Activated CD8-positive, alpha-beta T cell treated with anti-CD3 and anti-CD28 coated beads for 36 hours (primary cell): ENCODE data around the gene HOTAIR. TPM values are rescaled to one million over a fixed set of nuclear protein-coding genes. Genes with fewer than 3 reads are reported as not detected.
A peak's percentile ranks its signal among the peaks of the same experiment; 100 is the strongest.

ENCODE experiments used
- ATAC-seq: fragments of 200-7000 bp; cut with Tn5 transposase; one replicate; pipeline ENCODE4 v1.10.0; 2021; ENCODE audit warnings: mild to moderate bottlenecking, moderate library complexity
- CTCF ChIA-PET: fragments of 350-600 bp; sonication (Branson Sonifier 250); formaldehyde crosslinking; loops from one replicate; lab custom pipeline; 2021; ENCODE audit warnings: antibody characterized with exemption; lab: Charles Lee
- POLR2A ChIA-PET: fragments of 350-600 bp; sonication (Branson Sonifier 250); formaldehyde crosslinking; loops from one replicate; lab custom pipeline; 2021; ENCODE audit warnings: antibody characterized with exemption; lab: Charles Lee
- DNase-seq: peaks from one replicate; pipeline ENCODE4 v3.0.0-alpha.2; 2020
- H3K27ac Mint-ChIP-seq: one replicate; pipeline ENCODE4 v1.8.0; 2021; ENCODE audit warnings: mild to moderate bottlenecking, mixed read lengths
- H3K27me3 Mint-ChIP-seq: one replicate; pipeline ENCODE4 v1.8.0; 2021; ENCODE audit warnings: mixed read lengths
- H3K36me3 Mint-ChIP-seq: one replicate; pipeline ENCODE4 v1.8.0; 2021; ENCODE audit warnings: low read depth, mixed read lengths
- H3K4me1 Mint-ChIP-seq: one replicate; pipeline ENCODE4 v1.8.0; 2021; ENCODE audit warnings: low read depth, mixed read lengths
- H3K4me3 Mint-ChIP-seq: one replicate; pipeline ENCODE4 v1.8.0; 2021; ENCODE audit warnings: mild to moderate bottlenecking, moderate library complexity, mixed read lengths
- H3K9me3 Mint-ChIP-seq: one replicate; pipeline ENCODE4 v1.8.0; 2021; ENCODE audit warnings: mixed read lengths
- CTCF ChIP-seq: fragments of 200-600 bp; IDR thresholded peaks from one replicate; pipeline ENCODE4 v1.8.0; 2022; ENCODE audit warnings: antibody characterized with exemption, mild to moderate bottlenecking
- intact Hi-C: fragments of 100-400 bp; cut with micrococcal nuclease; formaldehyde crosslinking; loops from one replicate; pipeline ENCODE4 v1.10.0; 2022
- total RNA-seq, 2 experiments: library from RNA; stranded (reverse); gene quantifications; one replicate each; pipeline ENCODE4 v1.2.3, GENCODE V29; 2021

The HOTAIR gene
- total RNA-seq, 2 experiments from 2014 or later = not detected

- CTCF ChIA-PET = interaction anchor here (0.7 to 5.8 kb wide), 14 partner anchors 9 to 243 kb away, joined by 3 to 58 read pairs (median 4); partner anchors contain the start of gene HOXC9
- TF ChIP-seq CTCF = peak; percentile 44
- POLR2A ChIA-PET = no interaction called here
- H3K4me1 Mint-ChIP-seq = peaks cover 38% of the 10 kb centered on the region
- intact Hi-C loops = loop anchor here (5.0 kb wide), 2 partner anchors 32 to 38 kb away; partner anchors contain the start of gene HOXC6
- H3K4me3 Mint-ChIP-seq = no peak overlapping the region
- H3K36me3 Mint-ChIP-seq = peaks cover 2% of the 10 kb centered on the region
- no peak for ATAC-seq
- H3K27me3 Mint-ChIP-seq = peaks cover 93% of the 10 kb centered on the region
- no peaks in the 10 kb centered on the region for H3K9me3 Mint-ChIP-seq
- DNase-seq = peak; percentile 62
- H3K27ac Mint-ChIP-seq = no peak overlapping the region
Measured at GRCh38 chr12:53989227-53990113, 14.7 kb upstream of the HOTAIR start.

GRCh38 chr12:53988541-53989226 is 13.9 kb upstream of the HOTAIR start:
- intact Hi-C loops = loop anchor here (5.0 kb wide), 1 partner anchor 39 kb away; the partner anchor contains the start of gene HOXC6
- H3K27ac Mint-ChIP-seq = no peak overlapping the region
- CTCF ChIA-PET = interaction anchor here (0.8 to 5.8 kb wide), 18 partner anchors 11 to 243 kb away, joined by 3 to 58 read pairs (median 4); partner anchors contain the start of genes HOXC5, HOXC8 and HOXC9
- TF ChIP-seq CTCF = no peak
- no peaks in the 10 kb centered on the region for H3K9me3 Mint-ChIP-seq
- H3K4me3 Mint-ChIP-seq = no peak overlapping the region
- ATAC-seq (no peak), DNase-seq (no peak)
- H3K4me1 Mint-ChIP-seq = peaks cover 33% of the 10 kb centered on the region
- no peaks in the 10 kb centered on the region for H3K36me3 Mint-ChIP-seq
- POLR2A ChIA-PET = no interaction called here
- peaks cover 90% of the 10 kb centered on the region for H3K27me3 Mint-ChIP-seq

- no peaks in the 10 kb centered on the region for H3K36me3 Mint-ChIP-seq
- H3K4me3 Mint-ChIP-seq = no peak overlapping the region
- intact Hi-C loops = loop anchor here (5.0 kb wide), 1 partner anchor 39 kb away; the partner anchor contains the start of gene HOXC6
- H3K4me1 Mint-ChIP-seq = peaks cover 33% of the 10 kb centered on the region
- ATAC-seq (no peak), DNase-seq (no peak)
- ChIA-PET POLR2A (no interaction called here), CTCF (interaction anchor here (0.9 to 5.8 kb wide), 17 partner anchors 11 to 242 kb away, joined by 3 to 58 read pairs (median 4); partner anchors contain the start of genes HOXC5, HOXC8 and HOXC9)
- peaks cover 90% of the 10 kb centered on the region for H3K27me3 Mint-ChIP-seq
- no peak for TF ChIP-seq CTCF
- no peaks in the 10 kb centered on the region for H3K9me3 Mint-ChIP-seq
- H3K27ac Mint-ChIP-seq = no peak overlapping the region
Measured at GRCh38 chr12:53987787-53988230, 13.1 kb upstream of the HOTAIR start.

- Mint-ChIP-seq H3K4me1 (peaks cover 29% of the 10 kb centered on the region), H3K27ac (no peak overlapping the region), H3K27me3 (peaks cover 90% of the 10 kb centered on the region), H3K9me3 (no peaks in the 10 kb centered on the region), H3K4me3 (no peak overlapping the region), H3K36me3 (no peaks in the 10 kb centered on the region)
- DNase-seq (no peak), ATAC-seq (no peak)
- ChIA-PET POLR2A (interaction anchor here (1.0 to 2.4 kb wide), 3 partner anchors 9 to 20 kb away, joined by 3 to 9 read pairs (median 3); partner anchors contain the start of gene HOXC9), CTCF (interaction anchor here (1.2 to 5.8 kb wide), 13 partner anchors 11 to 230 kb away, joined by 4 to 58 read pairs (median 25); partner anchors contain the start of genes HOXC5, HOXC8, HOXC9 and SMUG1)
- no peak for TF ChIP-seq CTCF
- intact Hi-C loops = loop anchor here (5.0 kb wide), 1 partner anchor 40 kb away; the partner anchor contains the start of gene HOXC6
Measured at GRCh38 chr12:53986686-53987483, 12.1 kb upstream of the HOTAIR start.
